Gastroesophageal sphincter (tissue), 3 donors: Measurements from ENCODE around the gene SGCE.

ENCODE experiments used
- EP300 ChIP-seq: sonication (generic); formaldehyde crosslinking; IDR thresholded peaks from one replicate; pipeline ENCODE4 v1.6.1; 2017; ENCODE audit warnings: antibody characterized with exemption, mild to moderate bottlenecking
- POLR2AphosphoS5 ChIP-seq: sonication (generic); formaldehyde crosslinking; IDR thresholded peaks from one replicate; pipeline ENCODE4 v1.6.1; 2017; ENCODE audit warnings: antibody characterized with exemption
- TF ChIP-seq, protein P1 (sequence below), 4 experiments: fragments of 200-600 bp in 2 of 4; fragments of 450-650 bp in 2 of 4; sonication (generic) in 1 of 4; IDR thresholded peaks; one replicate each; pipeline ENCODE4 v1.5.1; 2017 to 2019; ENCODE audit warnings: antibody characterized with exemption in 4 of 4, mild to moderate bottlenecking in 2 of 4, moderate library complexity in 2 of 4

DNA sequence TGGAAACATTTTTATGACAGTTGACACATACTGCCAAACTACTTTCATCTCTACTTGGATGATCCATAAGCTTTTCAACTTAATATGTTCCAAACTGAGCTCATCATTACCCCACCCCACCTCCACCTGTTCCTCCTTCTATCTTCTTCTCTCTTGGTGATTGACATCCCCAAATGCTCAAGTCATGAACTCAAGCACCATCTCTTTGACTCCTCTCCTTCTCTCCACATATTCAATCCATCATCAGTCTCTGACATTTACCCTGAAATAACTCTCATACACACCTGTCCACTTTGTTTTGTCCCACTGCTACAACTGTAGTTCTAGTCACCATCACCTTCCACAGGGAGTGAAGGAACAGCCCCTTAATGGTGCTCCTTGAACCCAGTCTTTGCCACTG lies 43.3 kb downstream of the SGCE start:
- TF ChIP-seq POLR2AphosphoS5 = no peak
- TF ChIP-seq, protein P1, sequence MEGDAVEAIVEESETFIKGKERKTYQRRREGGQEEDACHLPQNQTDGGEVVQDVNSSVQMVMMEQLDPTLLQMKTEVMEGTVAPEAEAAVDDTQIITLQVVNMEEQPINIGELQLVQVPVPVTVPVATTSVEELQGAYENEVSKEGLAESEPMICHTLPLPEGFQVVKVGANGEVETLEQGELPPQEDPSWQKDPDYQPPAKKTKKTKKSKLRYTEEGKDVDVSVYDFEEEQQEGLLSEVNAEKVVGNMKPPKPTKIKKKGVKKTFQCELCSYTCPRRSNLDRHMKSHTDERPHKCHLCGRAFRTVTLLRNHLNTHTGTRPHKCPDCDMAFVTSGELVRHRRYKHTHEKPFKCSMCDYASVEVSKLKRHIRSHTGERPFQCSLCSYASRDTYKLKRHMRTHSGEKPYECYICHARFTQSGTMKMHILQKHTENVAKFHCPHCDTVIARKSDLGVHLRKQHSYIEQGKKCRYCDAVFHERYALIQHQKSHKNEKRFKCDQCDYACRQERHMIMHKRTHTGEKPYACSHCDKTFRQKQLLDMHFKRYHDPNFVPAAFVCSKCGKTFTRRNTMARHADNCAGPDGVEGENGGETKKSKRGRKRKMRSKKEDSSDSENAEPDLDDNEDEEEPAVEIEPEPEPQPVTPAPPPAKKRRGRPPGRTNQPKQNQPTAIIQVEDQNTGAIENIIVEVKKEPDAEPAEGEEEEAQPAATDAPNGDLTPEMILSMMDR (IDR thresholded peaks at IDR 0.05) = no peak
- TF ChIP-seq EP300 = no peak
